ENCODE measurements around the gene TSPYL1. TPM values are rescaled to one million over a fixed set of nuclear protein-coding genes. Genes with fewer than 3 reads are reported as not detected.
"Not testable (repeated sequence)": the region's sequence is repeated elsewhere in the genome, so short reads cannot be mapped to it uniquely, and the experiment has no call there.

The TSPYL1 gene
- polyA plus RNA-seq, 1 donor = 85.8 TPM

GRCh38 chr6:116321933-116322332 is 42.2 kb upstream of the TSPYL1 start:
- not testable (repeated sequence) for H3K9me3 ChIP-seq (ENCODE audit: control insufficient read depth, low read depth, low read length); DNase-seq; H3K36me3 ChIP-seq (ENCODE audit: control insufficient read depth, insufficient read depth, low read length); H3K4me3 ChIP-seq (ENCODE audit: low read length); H3K27ac ChIP-seq (ENCODE audit: low read length); H3K27me3 ChIP-seq (ENCODE audit: control insufficient read depth, insufficient read depth, low read length); H3K4me1 ChIP-seq (ENCODE audit: control insufficient read depth, insufficient read depth, low read length)
- WGBS (ENCODE audit: insufficient coverage, low lambda C conversion rate) = no CpG with 5 or more reads among the region's 13 CpGs

GRCh38 chr6:116316772-116317467 is 37.2 kb upstream of the TSPYL1 start:
- H3K27me3 ChIP-seq (ENCODE audit: control insufficient read depth, insufficient read depth, low read length) = no peaks in the 10 kb centered on the region
- no peaks in the 10 kb centered on the region for H3K9me3 ChIP-seq (ENCODE audit: control insufficient read depth, low read depth, low read length)
- no CpG with 5 or more reads among the region's 2 CpGs for WGBS (ENCODE audit: insufficient coverage, low lambda C conversion rate)
- H3K27ac ChIP-seq (ENCODE audit: low read length) = no peak overlapping the region
- no peak for DNase-seq
- no peaks in the 10 kb centered on the region for H3K36me3 ChIP-seq (ENCODE audit: control insufficient read depth, insufficient read depth, low read length)
- no peak overlapping the region for H3K4me3 ChIP-seq (ENCODE audit: low read length)
- H3K4me1 ChIP-seq (ENCODE audit: control insufficient read depth, insufficient read depth, low read length) = no peaks in the 10 kb centered on the region

- H3K4me3 ChIP-seq (ENCODE audit: low read length) = no peak overlapping the region
- no peak overlapping the region for H3K27ac ChIP-seq (ENCODE audit: low read length)
- DNase-seq = no peak
- H3K4me1 ChIP-seq (ENCODE audit: control insufficient read depth, insufficient read depth, low read length) = no peaks in the 10 kb centered on the region
- H3K36me3 ChIP-seq (ENCODE audit: control insufficient read depth, insufficient read depth, low read length) = no peaks in the 10 kb centered on the region
- no peaks in the 10 kb centered on the region for H3K27me3 ChIP-seq (ENCODE audit: control insufficient read depth, insufficient read depth, low read length)
- H3K9me3 ChIP-seq (ENCODE audit: control insufficient read depth, low read depth, low read length) = no peaks in the 10 kb centered on the region
These were observed 35.1 kb upstream of the TSPYL1 start for GRCh38 chr6:116314878-116315277.

- Histone ChIP-seq H3K27ac (ENCODE audit: low read length) (no peak overlapping the region), H3K4me1 (ENCODE audit: control insufficient read depth, insufficient read depth, low read length) (no peaks in the 10 kb centered on the region), H3K9me3 (ENCODE audit: control insufficient read depth, low read depth, low read length) (no peaks in the 10 kb centered on the region), H3K27me3 (ENCODE audit: control insufficient read depth, insufficient read depth, low read length) (no peaks in the 10 kb centered on the region), H3K36me3 (ENCODE audit: control insufficient read depth, insufficient read depth, low read length) (no peaks in the 10 kb centered on the region), H3K4me3 (ENCODE audit: low read length) (no peak overlapping the region)
- DNase-seq = no peak
These were observed 34.5 kb upstream of the TSPYL1 start for GRCh38 chr6:116314218-116314617.

- Histone ChIP-seq H3K36me3 (ENCODE audit: control insufficient read depth, insufficient read depth, low read length) (no peaks in the 10 kb centered on the region), H3K4me1 (ENCODE audit: control insufficient read depth, insufficient read depth, low read length) (no peaks in the 10 kb centered on the region), H3K4me3 (ENCODE audit: low read length) (no peak overlapping the region), H3K9me3 (ENCODE audit: control insufficient read depth, low read depth, low read length) (no peaks in the 10 kb centered on the region), H3K27ac (ENCODE audit: low read length) (no peak overlapping the region), H3K27me3 (ENCODE audit: control insufficient read depth, insufficient read depth, low read length) (no peaks in the 10 kb centered on the region)
- no peak for DNase-seq
- 100% methylated on average over 1 of the region's 2 CpGs for WGBS (ENCODE audit: insufficient coverage, low lambda C conversion rate)
These were observed 33.5 kb upstream of the TSPYL1 start for GRCh38 chr6:116313101-116313776.

- Histone ChIP-seq H3K9me3 (ENCODE audit: control insufficient read depth, low read depth, low read length) (no peaks in the 10 kb centered on the region), H3K4me3 (ENCODE audit: low read length) (no peak overlapping the region), H3K36me3 (ENCODE audit: control insufficient read depth, insufficient read depth, low read length) (no peaks in the 10 kb centered on the region), H3K27me3 (ENCODE audit: control insufficient read depth, insufficient read depth, low read length) (no peaks in the 10 kb centered on the region), H3K4me1 (ENCODE audit: control insufficient read depth, insufficient read depth, low read length) (no peaks in the 10 kb centered on the region), H3K27ac (ENCODE audit: low read length) (no peak overlapping the region)
- no peak for DNase-seq
- no CpG with 5 or more reads among the region's 2 CpGs for WGBS (ENCODE audit: insufficient coverage, low lambda C conversion rate)
These were observed 29.9 kb upstream of the TSPYL1 start for GRCh38 chr6:116309657-116310056.

- Histone ChIP-seq H3K27ac (ENCODE audit: low read length) (no peak overlapping the region), H3K4me3 (ENCODE audit: low read length) (no peak overlapping the region), H3K36me3 (ENCODE audit: control insufficient read depth, insufficient read depth, low read length) (no peaks in the 10 kb centered on the region), H3K27me3 (ENCODE audit: control insufficient read depth, insufficient read depth, low read length) (no peaks in the 10 kb centered on the region), H3K4me1 (ENCODE audit: control insufficient read depth, insufficient read depth, low read length) (no peaks in the 10 kb centered on the region), H3K9me3 (ENCODE audit: control insufficient read depth, low read depth, low read length) (no peaks in the 10 kb centered on the region)
- no peak for DNase-seq
These were observed 29.3 kb upstream of the TSPYL1 start for GRCh38 chr6:116309001-116309400.

GRCh38 chr6:116307633-116308032 is 27.9 kb upstream of the TSPYL1 start:
- H3K27me3 ChIP-seq (ENCODE audit: control insufficient read depth, insufficient read depth, low read length) = no peaks in the 10 kb centered on the region
- H3K4me3 ChIP-seq (ENCODE audit: low read length) = no peak overlapping the region
- no peaks in the 10 kb centered on the region for H3K4me1 ChIP-seq (ENCODE audit: control insufficient read depth, insufficient read depth, low read length)
- H3K36me3 ChIP-seq (ENCODE audit: control insufficient read depth, insufficient read depth, low read length) = no peaks in the 10 kb centered on the region
- whole genome bisulfite sequencing (ENCODE audit: insufficient coverage, low lambda C conversion rate) = 100% methylated on average over 1 of the region's 1 CpG
- H3K27ac ChIP-seq (ENCODE audit: low read length) = no peak overlapping the region
- DNase-seq = no peak
- H3K9me3 ChIP-seq (ENCODE audit: control insufficient read depth, low read depth, low read length) = no peaks in the 10 kb centered on the region

- Histone ChIP-seq H3K4me3 (ENCODE audit: low read length) (no peak overlapping the region), H3K36me3 (ENCODE audit: control insufficient read depth, insufficient read depth, low read length) (no peaks in the 10 kb centered on the region), H3K27ac (ENCODE audit: low read length) (no peak overlapping the region), H3K27me3 (ENCODE audit: control insufficient read depth, insufficient read depth, low read length) (no peaks in the 10 kb centered on the region), H3K4me1 (ENCODE audit: control insufficient read depth, insufficient read depth, low read length) (no peaks in the 10 kb centered on the region), H3K9me3 (ENCODE audit: control insufficient read depth, low read depth, low read length) (no peaks in the 10 kb centered on the region)
- no peak for DNase-seq
- WGBS (ENCODE audit: insufficient coverage, low lambda C conversion rate) = 100% methylated on average over 1 of the region's 1 CpG
These were observed 27.3 kb upstream of the TSPYL1 start for GRCh38 chr6:116307001-116307400.

- Histone ChIP-seq H3K4me1 (ENCODE audit: control insufficient read depth, insufficient read depth, low read length) (no peaks in the 10 kb centered on the region), H3K27me3 (ENCODE audit: control insufficient read depth, insufficient read depth, low read length) (no peaks in the 10 kb centered on the region), H3K9me3 (ENCODE audit: control insufficient read depth, low read depth, low read length) (no peaks in the 10 kb centered on the region), H3K4me3 (ENCODE audit: low read length) (no peak overlapping the region), H3K27ac (ENCODE audit: low read length) (no peak overlapping the region), H3K36me3 (ENCODE audit: control insufficient read depth, insufficient read depth, low read length) (no peaks in the 10 kb centered on the region)
- DNase-seq = no peak
These were observed 24.9 kb upstream of the TSPYL1 start for GRCh38 chr6:116304538-116305097.

GRCh38 chr6:116301104-116301503 is 21.4 kb upstream of the TSPYL1 start:
- Histone ChIP-seq H3K36me3 (ENCODE audit: control insufficient read depth, insufficient read depth, low read length) (no peaks in the 10 kb centered on the region), H3K27ac (ENCODE audit: low read length) (no peak overlapping the region)
- WGBS (ENCODE audit: insufficient coverage, low lambda C conversion rate) = no CpG with 5 or more reads among the region's 3 CpGs

More at GRCh38 chr6:116301104-116301503, 21.4 kb upstream of the TSPYL1 start:
- no peaks in the 10 kb centered on the region for H3K27me3 ChIP-seq (ENCODE audit: control insufficient read depth, insufficient read depth, low read length)
- DNase-seq = no peak
- no peak overlapping the region for H3K4me3 ChIP-seq (ENCODE audit: low read length)
- no peaks in the 10 kb centered on the region for H3K4me1 ChIP-seq (ENCODE audit: control insufficient read depth, insufficient read depth, low read length)
- H3K9me3 ChIP-seq (ENCODE audit: control insufficient read depth, low read depth, low read length) = no peaks in the 10 kb centered on the region

All from large intestine (tissue), 3 donors.